Ovary (tissue), 9 donors: Measurements from ENCODE around the gene SCN2A. TPM values are rescaled to one million over a fixed set of nuclear protein-coding genes. Genes with fewer than 3 reads are reported as not detected.
"Not testable (repeated sequence)": the region's sequence is repeated elsewhere in the genome, so short reads cannot be mapped to it uniquely, and the experiment has no call there.

Experiments
- DNase-seq, 5 donors: peaks; one replicate each; pipeline ENCODE4 v3.0.0-alpha.2; 2019 to 2020
- H3K27ac ChIP-seq, 2 donors: fragments of 200-600 bp; one replicate each; pipeline versions ENCODE4 v1.5.1 to v1.8.0; 2019 to 2022
- H3K27me3 ChIP-seq: fragments of 200-600 bp; one replicate; pipeline ENCODE4 v1.8.0; 2022
- H3K36me3 ChIP-seq: fragments of 200-600 bp; sonication (generic); one replicate; pipeline ENCODE4 v1.5.1; 2019
- H3K4me1 ChIP-seq: one replicate; pipeline ENCODE4 v1.8.1; 2013; ENCODE audit warnings: mild to moderate bottlenecking, moderate library complexity; ENCODE audit not compliant: insufficient read depth
- H3K4me3 ChIP-seq: fragments of 200-600 bp; sonication (generic); one replicate; pipeline ENCODE4 v1.5.1; 2017
- H3K9me3 ChIP-seq, 2 donors: fragments of 200-600 bp in 1 of 2; sonication (generic) in 1 of 2; one replicate each; pipeline versions ENCODE4 v1.5.1 to v1.8.1; 2013 to 2019; ENCODE audit warnings: mild to moderate bottlenecking in 1 of 2, moderate library complexity in 1 of 2
- EP300 ChIP-seq: sonication (generic); formaldehyde crosslinking; IDR thresholded peaks from one replicate; pipeline ENCODE4 v1.6.1; 2017; ENCODE audit warnings: antibody characterized with exemption
- POLR2A ChIP-seq: fragments of 450-650 bp; IDR thresholded peaks from one replicate; pipeline ENCODE4 v1.6.1; 2017; ENCODE audit warnings: antibody characterized with exemption, mild to moderate bottlenecking, moderate library complexity
- WGBS, 3 donors: extraction: QIAGEN DNeasy Blood & Tissue Kit in 1 of 3; methylation state at CpG; one replicate each; pipeline versions ENCODE4 v1.1.5 to v1.1.7; 2013 to 2017; 5-methylcytosine and 5-hydroxymethylcytosine counted together
- intact Hi-C, 4 donors: fragments of 100-400 bp; cut with DNase I; formaldehyde crosslinking; loops; one replicate each; pipeline versions ENCODE4 v1.11.0 to v1.15.1; 2022 to 2023
- polyA plus RNA-seq, 2 donors: library from polyadenylated mRNA; stranded (reverse); fragments of 200-250 nt in 1 of 2; fragments of 350-450 nt in 1 of 2; fragmentation: Illumina TruSeq in 1 of 2; extraction: RNeasy Lipid Tissue Mini Kit (QIAGEN cat#74804) in 1 of 2; gene quantifications; one replicate each; pipeline ENCODE4 v1.2.3, GENCODE V29; 2013 to 2014
- total RNA-seq, 7 donors: library from RNA; depleted of rRNA in 2 of 7; stranded (reverse); fragments of >200 nt in 2 of 7; fragmentation: NEBNext Ultra II Directional in 3 of 7; extraction: Animal tissue kit (Norgen Biotek cat#: 25700) in 3 of 7; gene quantifications; one replicate each; pipeline versions ENCODE4 v1.1.0 to v1.2.4, GENCODE V29; 2016 to 2023
- TF ChIP-seq, protein P1 (sequence below), 3 donors: fragments of 450-650 bp in 2 of 3; fragments of 200-600 bp in 1 of 3; IDR thresholded peaks; one replicate each; pipeline versions ENCODE4 v1.5.1 to v1.8.0; 2016 to 2022; ENCODE audit warnings: antibody characterized with exemption in 3 of 3, mild to moderate bottlenecking in 1 of 3
- donor health status: DM: no; HTN: no; CAD: no; lungs with moderate emphysema.
- donor health status: DM: no; HTN: no; CAD: no.
- donor health status: Bipolar disorder and iron deficiency.
- donor health status: DM: yes; HTN: yes; CAD: no.
- donor health status: DM: no; HTN: no; CAD: no.
- donor health status: DM: yes; HTN: yes; CAD: no.

Gene SCN2A
- total and polyA plus RNA-seq, 9 donors: 0.15 to 1.4 (median 0.61) TPM

DNA sequence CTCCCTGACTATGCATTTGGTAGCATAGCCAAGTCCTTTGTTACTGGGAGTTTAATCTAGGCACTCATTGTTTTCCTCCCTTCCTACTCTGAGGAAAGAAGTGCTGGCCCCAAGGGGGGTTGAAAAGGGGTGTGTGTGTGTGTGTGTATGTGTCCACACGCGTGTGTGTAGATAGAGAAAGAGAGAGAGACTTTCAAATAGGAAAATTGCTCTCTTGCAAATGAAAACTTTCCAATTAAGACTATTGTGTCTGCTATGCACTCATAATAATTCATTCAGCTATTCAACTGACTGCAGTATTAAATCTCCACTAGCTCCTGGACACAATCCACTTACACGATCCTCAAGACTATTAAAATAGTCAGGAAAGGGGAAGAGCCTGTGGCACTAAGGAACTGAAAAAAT is 137.4 kb downstream of the SCN2A start:
- Histone ChIP-seq H3K4me1 (no peaks in the 10 kb centered on the region), H3K36me3 (no peaks in the 10 kb centered on the region), H3K4me3 (no peak overlapping the region), H3K9me3 (no peaks in the 10 kb centered on the region), H3K27me3 (no peaks in the 10 kb centered on the region), H3K27ac (no peak overlapping the region)
- TF ChIP-seq, protein P1, sequence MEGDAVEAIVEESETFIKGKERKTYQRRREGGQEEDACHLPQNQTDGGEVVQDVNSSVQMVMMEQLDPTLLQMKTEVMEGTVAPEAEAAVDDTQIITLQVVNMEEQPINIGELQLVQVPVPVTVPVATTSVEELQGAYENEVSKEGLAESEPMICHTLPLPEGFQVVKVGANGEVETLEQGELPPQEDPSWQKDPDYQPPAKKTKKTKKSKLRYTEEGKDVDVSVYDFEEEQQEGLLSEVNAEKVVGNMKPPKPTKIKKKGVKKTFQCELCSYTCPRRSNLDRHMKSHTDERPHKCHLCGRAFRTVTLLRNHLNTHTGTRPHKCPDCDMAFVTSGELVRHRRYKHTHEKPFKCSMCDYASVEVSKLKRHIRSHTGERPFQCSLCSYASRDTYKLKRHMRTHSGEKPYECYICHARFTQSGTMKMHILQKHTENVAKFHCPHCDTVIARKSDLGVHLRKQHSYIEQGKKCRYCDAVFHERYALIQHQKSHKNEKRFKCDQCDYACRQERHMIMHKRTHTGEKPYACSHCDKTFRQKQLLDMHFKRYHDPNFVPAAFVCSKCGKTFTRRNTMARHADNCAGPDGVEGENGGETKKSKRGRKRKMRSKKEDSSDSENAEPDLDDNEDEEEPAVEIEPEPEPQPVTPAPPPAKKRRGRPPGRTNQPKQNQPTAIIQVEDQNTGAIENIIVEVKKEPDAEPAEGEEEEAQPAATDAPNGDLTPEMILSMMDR (IDR thresholded peaks at IDR 0.05): no peak
- TF ChIP-seq EP300 (no peak), POLR2A (no peak)
- WGBS, 3 donors: 32 to 44% (median 42%) methylated on average over 3 of the region's 3 CpGs
- DNase-seq: no peak
- intact Hi-C loops: no loop called here

DNA sequence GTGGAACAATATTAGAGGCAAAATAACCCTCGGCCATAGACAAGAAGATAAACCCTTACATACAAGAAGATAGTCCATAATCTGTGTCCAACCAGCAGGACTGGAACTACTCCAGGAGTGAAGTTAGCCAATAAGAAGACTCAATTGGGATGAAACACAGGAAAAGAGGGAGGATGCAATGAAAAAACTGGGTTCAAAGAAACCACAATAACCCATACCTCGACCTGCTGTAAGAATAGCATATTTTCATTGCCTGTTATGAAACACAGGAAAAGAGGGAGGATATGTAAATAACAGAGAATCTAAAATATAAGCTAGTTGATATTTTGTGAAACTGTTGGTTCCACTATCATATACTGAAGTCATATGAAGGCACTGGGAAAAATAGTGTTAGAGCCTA is 143.1 kb downstream of the SCN2A start:
- Histone ChIP-seq H3K27me3 (no peaks in the 10 kb centered on the region), H3K9me3 (no peaks in the 10 kb centered on the region)
- intact Hi-C loops: no loop called here

DNA sequence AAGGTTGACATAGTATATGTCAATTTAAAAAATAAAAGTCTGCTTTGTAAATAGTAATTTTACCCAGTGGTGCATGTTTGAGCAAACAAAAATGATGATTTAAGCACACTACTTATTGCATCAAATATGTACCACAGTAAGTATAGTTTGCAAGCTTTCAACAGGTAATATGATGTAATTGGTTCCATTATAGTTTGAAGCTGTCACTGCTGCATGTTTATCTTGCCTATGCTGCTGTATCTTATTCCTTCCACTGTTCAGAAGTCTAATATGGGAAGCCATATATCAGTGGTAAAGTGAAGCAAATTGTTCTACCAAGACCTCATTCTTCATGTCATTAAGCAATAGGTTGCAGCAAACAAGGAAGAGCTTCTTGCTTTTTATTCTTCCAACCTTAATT is 151.7 kb downstream of the SCN2A start:
- Histone ChIP-seq H3K27ac (no peak overlapping the region), H3K4me1 (no peaks in the 10 kb centered on the region), H3K27me3 (no peaks in the 10 kb centered on the region), H3K36me3 (no peaks in the 10 kb centered on the region), H3K4me3 (no peak overlapping the region), H3K9me3 (no peaks in the 10 kb centered on the region)
- TF ChIP-seq EP300 (no peak), POLR2A (no peak)
- TF ChIP-seq, protein P1 (IDR thresholded peaks at IDR 0.05): no peak
- intact Hi-C loops: no loop called here
- DNase-seq: no peak

More for the DNA sequence above, 143.1 kb downstream of the SCN2A start:
- Histone ChIP-seq H3K4me1 (no peaks in the 10 kb centered on the region), H3K36me3 (no peaks in the 10 kb centered on the region), H3K27ac (no peak overlapping the region), H3K4me3 (no peak overlapping the region)
- DNase-seq: no peak
- 51 to 53% (median 51%) methylated on average over 2 of the region's 2 CpGs for WGBS, 3 donors
- TF ChIP-seq EP300: no peak
- TF ChIP-seq, protein P1 (IDR thresholded peaks at IDR 0.05): no peak
- no peak for TF ChIP-seq POLR2A

DNA sequence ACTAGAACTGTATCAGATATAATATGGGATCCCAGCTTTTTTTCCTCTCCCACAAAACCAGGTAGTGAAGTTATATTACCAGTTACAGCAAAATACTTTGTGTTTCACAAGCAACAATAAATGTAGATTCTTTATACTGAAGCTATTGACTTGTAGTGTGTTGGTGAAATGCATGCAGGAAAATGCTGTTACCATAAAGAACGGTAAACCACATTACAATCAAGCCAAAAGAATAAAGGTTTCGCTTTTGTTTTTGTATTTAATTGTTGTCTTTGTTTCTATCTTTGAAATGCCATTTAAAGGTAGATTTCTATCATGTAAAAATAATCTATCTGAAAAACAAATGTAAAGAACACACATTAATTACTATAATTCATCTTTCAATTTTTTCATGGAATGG is 152.6 kb downstream of the SCN2A start:
- intact Hi-C loops: no loop called here
- Histone ChIP-seq H3K9me3 (no peaks in the 10 kb centered on the region), H3K4me1 (no peaks in the 10 kb centered on the region), H3K27ac (no peak overlapping the region), H3K27me3 (no peaks in the 10 kb centered on the region), H3K4me3 (no peak overlapping the region), H3K36me3 (no peaks in the 10 kb centered on the region)
- DNase-seq: no peak
- WGBS, 3 donors: 93 to 94% (median 93%) methylated on average over 2 of the region's 2 CpGs
- TF ChIP-seq POLR2A: no peak
- no peak for TF ChIP-seq EP300
- TF ChIP-seq, protein P1 (IDR thresholded peaks at IDR 0.05): no peak

DNA sequence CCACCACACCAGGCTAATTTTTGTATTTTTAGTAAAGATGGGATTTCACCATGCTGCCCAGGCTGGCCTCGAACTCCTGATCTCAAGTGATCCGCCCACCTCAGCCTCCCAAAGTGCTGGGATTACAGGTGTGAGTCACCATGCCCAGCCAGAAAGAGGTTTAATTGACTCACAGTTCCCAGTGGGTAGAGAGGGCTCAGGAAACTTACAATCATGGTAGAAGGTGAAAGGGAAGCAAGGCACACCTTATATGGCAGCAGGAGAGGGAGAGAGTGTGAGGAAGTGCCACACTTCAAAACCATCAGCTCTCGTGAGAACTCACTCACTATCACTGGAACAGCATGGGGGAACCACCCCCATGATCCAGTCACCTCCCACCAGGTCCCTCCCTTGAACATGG is 159.4 kb downstream of the SCN2A start:
- H3K4me3 ChIP-seq, H3K36me3 ChIP-seq, H3K4me1 ChIP-seq, H3K9me3 ChIP-seq, DNase-seq, H3K27me3 ChIP-seq, H3K27ac ChIP-seq, intact Hi-C loops: not testable (repeated sequence)
- 80 to 83% (median 81%) methylated on average over 3 of the region's 3 CpGs for WGBS, 3 donors
